H9 (cell line): ENCODE results near the gene ZNF860. TPM values are rescaled to one million over a fixed set of nuclear protein-coding genes. Genes with fewer than 3 reads are reported as not detected.
A peak's percentile ranks its signal among the peaks of the same experiment; 100 is the strongest.

Experiments used
- DNase-seq: peaks from one replicate; pipeline ENCODE4 v3.0.0-alpha.2; 2017
- H2AFZ ChIP-seq: one replicate; pipeline ENCODE4 v1.6.1; 2013; ENCODE audit warnings: mild to moderate bottlenecking, low read length, control low read depth, moderate library complexity
- H2AK5ac ChIP-seq: 2 replicates; pipeline ENCODE4 v1.6.1; 2013; ENCODE audit warnings: low read length, control low read depth, mixed read lengths; ENCODE audit not compliant: insufficient read length
- H2BK120ac ChIP-seq: one replicate; pipeline ENCODE4 v1.6.1; 2013; ENCODE audit warnings: low read depth, mild to moderate bottlenecking, low read length, control low read depth, inconsistent platforms; ENCODE audit not compliant: poor library complexity, severe bottlenecking
- H2BK12ac ChIP-seq: 2 replicates; pipeline ENCODE4 v1.6.1; 2013; ENCODE audit warnings: low read length, control low read depth, mixed read lengths, low read depth; ENCODE audit not compliant: insufficient read length
- H2BK15ac ChIP-seq: 2 replicates; pipeline ENCODE4 v1.6.1; 2013; ENCODE audit warnings: low read depth, low read length, control low read depth
- H2BK20ac ChIP-seq: one replicate; pipeline ENCODE4 v1.6.1; 2013; ENCODE audit warnings: low read depth, mild to moderate bottlenecking, low read length, control low read depth, inconsistent platforms; ENCODE audit not compliant: poor library complexity, severe bottlenecking
- H2BK5ac ChIP-seq: 2 replicates; pipeline ENCODE4 v1.6.1; 2013; ENCODE audit warnings: low read length, control low read depth, mixed read lengths; ENCODE audit not compliant: insufficient read length
- H3K14ac ChIP-seq: 2 replicates; pipeline ENCODE4 v1.6.1; 2013; ENCODE audit warnings: low read length, control low read depth; ENCODE audit not compliant: insufficient read depth
- H3K18ac ChIP-seq: 2 replicates; pipeline ENCODE4 v1.6.1; 2013; ENCODE audit warnings: low read depth, mild to moderate bottlenecking, mixed read lengths, low read length, control low read depth; ENCODE audit not compliant: insufficient read length
- H3K23ac ChIP-seq: 2 replicates; pipeline ENCODE4 v1.6.1; 2013; ENCODE audit warnings: low read length, control low read depth, mixed read lengths, low read depth; ENCODE audit not compliant: insufficient read length
- H3K23me2 ChIP-seq: 2 replicates; pipeline ENCODE4 v1.6.1; 2013; ENCODE audit warnings: low read depth, mild to moderate bottlenecking, mixed read lengths, low read length, control low read depth; ENCODE audit not compliant: insufficient read length, poor library complexity, severe bottlenecking
- H3K27ac ChIP-seq: 2 replicates; pipeline ENCODE4 v1.5.1; 2013; ENCODE audit warnings: low read length, control low read depth, mixed read lengths, low read depth; ENCODE audit not compliant: insufficient read length
- H3K27me3 ChIP-seq: 2 replicates; pipeline ENCODE4 v1.6.1; 2013; ENCODE audit warnings: low read length, control low read depth, inconsistent platforms; ENCODE audit not compliant: insufficient read depth
- H3K4ac ChIP-seq: 2 replicates; pipeline ENCODE4 v1.6.1; 2013; ENCODE audit warnings: low read depth, mild to moderate bottlenecking, control low read depth, inconsistent platforms, low read length, moderate library complexity
- H3K4me1 ChIP-seq: 2 replicates; pipeline ENCODE4 v1.6.1; 2013; ENCODE audit warnings: low read length, control low read depth, inconsistent platforms; ENCODE audit not compliant: insufficient read depth
- H3K4me2 ChIP-seq: 2 replicates; pipeline ENCODE4 v1.6.1; 2013; ENCODE audit warnings: low read length, control low read depth, mixed read lengths; ENCODE audit not compliant: insufficient read length, insufficient read depth
- H3K56ac ChIP-seq: 2 replicates; pipeline ENCODE4 v1.6.1; 2013; ENCODE audit warnings: low read depth, mild to moderate bottlenecking, mixed read lengths, low read length, control low read depth; ENCODE audit not compliant: insufficient read length
- H3K79me1 ChIP-seq: 2 replicates; pipeline ENCODE4 v1.6.1; 2013; ENCODE audit warnings: low read depth, mild to moderate bottlenecking, moderate library complexity, low read length, control low read depth, inconsistent platforms; ENCODE audit not compliant: insufficient read depth, poor library complexity, severe bottlenecking
- H3K79me2 ChIP-seq: 2 replicates; pipeline ENCODE4 v1.6.1; 2013; ENCODE audit warnings: low read length, control low read depth, inconsistent platforms; ENCODE audit not compliant: insufficient read depth
- H3K9ac ChIP-seq: 2 replicates; pipeline ENCODE4 v1.6.1; 2013; ENCODE audit warnings: low read length, control low read depth, mixed read lengths; ENCODE audit not compliant: insufficient read length; ENCODE audit errors: extremely low read depth
- H3K9me3 ChIP-seq: one replicate; pipeline ENCODE4 v1.6.1; 2013; ENCODE audit warnings: low read depth, low read length, inconsistent platforms; ENCODE audit not compliant: control insufficient read depth
- H3T11ph ChIP-seq: one replicate; pipeline ENCODE4 v1.6.1; 2013; ENCODE audit warnings: mild to moderate bottlenecking, low read length, control low read depth, inconsistent platforms
- H4K20me1 ChIP-seq: one replicate; pipeline ENCODE4 v1.6.1; 2013; ENCODE audit not compliant: control insufficient read depth, insufficient read length, insufficient read depth
- H4K5ac ChIP-seq: 2 replicates; pipeline ENCODE4 v1.6.1; 2013; ENCODE audit warnings: low read depth, mild to moderate bottlenecking, mixed read lengths, low read length, control low read depth; ENCODE audit not compliant: insufficient read length
- H4K8ac ChIP-seq: replicated peaks from 2 replicates; pipeline ENCODE4 v1.6.1; 2013; ENCODE audit warnings: low read length, control low read depth, mixed read lengths, low read depth; ENCODE audit not compliant: insufficient read length
- H4K91ac ChIP-seq: 2 replicates; pipeline ENCODE4 v1.6.1; 2013; ENCODE audit warnings: low read depth, mild to moderate bottlenecking, moderate library complexity, mixed read lengths, low read length, control low read depth; ENCODE audit not compliant: insufficient read length
- H3K27ac Mint-ChIP-seq, 3 experiments: 2 replicates in 2 of 3; 3 replicates in 1 of 3; pipeline ENCODE4 v1.8.0; 2020 to 2021; ENCODE audit warnings: mixed read lengths in 3 of 3, mild to moderate bottlenecking in 1 of 3, moderate library complexity in 1 of 3
- H3K27me3 Mint-ChIP-seq: 2 replicates; pipeline ENCODE4 v1.8.0; 2021; ENCODE audit warnings: low read depth, mild to moderate bottlenecking, moderate library complexity, mixed read lengths
- H3K36me3 Mint-ChIP-seq, 3 experiments: 2 replicates in 2 of 3; 3 replicates in 1 of 3; pipeline ENCODE4 v1.8.0; 2020 to 2021; ENCODE audit warnings: low read depth in 3 of 3, mixed read lengths in 3 of 3; ENCODE audit not compliant: insufficient read depth in 1 of 3
- H3K4me1 Mint-ChIP-seq, 2 experiments: 2 replicates each; pipeline ENCODE4 v1.8.0; 2020; ENCODE audit warnings: mixed read lengths in 2 of 2
- H3K4me3 Mint-ChIP-seq, 2 experiments: 2 replicates in 1 of 2; 3 replicates in 1 of 2; pipeline ENCODE4 v1.8.0; 2020 to 2021; ENCODE audit warnings: mild to moderate bottlenecking in 2 of 2, mixed read lengths in 2 of 2, moderate library complexity in 1 of 2
- H3K9me3 Mint-ChIP-seq, 2 experiments: 2 replicates in 1 of 2; 3 replicates in 1 of 2; pipeline ENCODE4 v1.8.0; 2020; ENCODE audit warnings: mild to moderate bottlenecking in 2 of 2, mixed read lengths in 2 of 2, moderate library complexity in 1 of 2
- CTCF ChIP-seq: fragments of 200-600 bp; sonication (generic); conservative IDR thresholded peaks from 3 replicates; pipeline ENCODE4 v1.8.0; 2021; ENCODE audit warnings: antibody characterized with exemption, mild to moderate bottlenecking
- WGBS: extraction: QIAGEN DNeasy Blood & Tissue Kit; methylation state at CpG from one replicate; pipeline ENCODE4 v1.1.7; 2013; ENCODE audit warnings: missing lambda C conversion rate, low lambda C conversion rate, mixed read lengths; ENCODE audit not compliant: insufficient read length; ENCODE audit errors: extremely low coverage; 5-methylcytosine and 5-hydroxymethylcytosine counted together
- total RNA-seq: library from RNA; stranded (reverse); gene quantifications from 2 replicates; pipeline ENCODE4 v1.2.1, GENCODE V29; 2021

ZNF860 gene
- total RNA-seq, 1 experiment from 2014 or later = 2.6 TPM

GRCh38 chr3:31968369-31968926 lies 13.1 kb upstream of the ZNF860 start:
- no peak overlapping the region for H4K8ac ChIP-seq
- H3K27me3 Mint-ChIP-seq = no peaks in the 10 kb centered on the region
- H3K4me3 Mint-ChIP-seq = no peak overlapping the region
- no peak overlapping the region for H2BK15ac ChIP-seq
- no peak overlapping the region for H3K14ac ChIP-seq
- no peak overlapping the region for H2AFZ ChIP-seq
- no peak overlapping the region for H3K56ac ChIP-seq
- no peak overlapping the region for H3K4me2 ChIP-seq
- H4K91ac ChIP-seq = no peak overlapping the region
- H2BK12ac ChIP-seq = no peak overlapping the region
- H2BK5ac ChIP-seq = no peak overlapping the region
- WGBS = no CpG with 5 or more reads among the region's 2 CpGs
- H3K4me1 Mint-ChIP-seq = peaks cover 53 to 56% of the 10 kb centered on the region in 2 experiments
- DNase-seq = no peak
- no peaks in the 10 kb centered on the region for H3K9me3 Mint-ChIP-seq
- H2AK5ac ChIP-seq = no peak overlapping the region
- TF ChIP-seq CTCF = no peak
- H3K23ac ChIP-seq = no peak overlapping the region
- H3K79me1 ChIP-seq = no peaks in the 10 kb centered on the region
- no peak overlapping the region for H2BK120ac ChIP-seq
- no peak overlapping the region for H2BK20ac ChIP-seq
- no peak overlapping the region for H4K5ac ChIP-seq
- H3K18ac ChIP-seq = no peak overlapping the region
- no peaks in the 10 kb centered on the region for H3K23me2 ChIP-seq
- H3K79me2 ChIP-seq = peaks cover 24% of the 10 kb centered on the region; the same call in 1 of the 2 replicates
- H3K9ac ChIP-seq = no peak overlapping the region
- H3K36me3 Mint-ChIP-seq = peaks cover 0 to 11% (median 2%) of the 10 kb centered on the region in 3 experiments; a peak in 2 of 7 replicates
- H3K4ac ChIP-seq = no peak overlapping the region
- H3K4me1 ChIP-seq = peaks cover 19% of the 10 kb centered on the region
- no peaks in the 10 kb centered on the region for H3K9me3 ChIP-seq
- H4K20me1 ChIP-seq = no peaks in the 10 kb centered on the region
- no peaks in the 10 kb centered on the region for H3K27me3 ChIP-seq
- H3T11ph ChIP-seq = no peak overlapping the region
- peak overlapping the region; percentile 23 to 88 (median 88); a peak in 5 of 7 replicates for H3K27ac Mint-ChIP-seq
- peak overlapping the region; percentile 65 for H3K27ac ChIP-seq
